Epithelial cell of proximal tubule (primary cell): Measurements from ENCODE around the gene GPR158. TPM values are rescaled to one million over a fixed set of nuclear protein-coding genes. Genes with fewer than 3 reads are reported as not detected.

Experiments
- DNase-seq: peaks from one replicate; pipeline ENCODE4 v3.0.0-alpha.2; 2011; ENCODE audit warnings: low read depth
- H3K4me3 ChIP-seq: 2 replicates; pipeline ENCODE4 v1.5.1; 2011; ENCODE audit warnings: low read depth, mild to moderate bottlenecking, low read length
- CTCF ChIP-seq: conservative IDR thresholded peaks from 2 replicates; pipeline ENCODE4 v1.5.1; 2012; ENCODE audit warnings: low read depth, mild to moderate bottlenecking, low read length
- total RNA-seq: library from RNA; depleted of rRNA; stranded (reverse); fragments of >200 nt; gene quantifications from 2 replicates; pipeline ENCODE4 v1.2.3, GENCODE V29; 2015

GPR158 gene
- total RNA-seq, 1 donor from 2014 or later = not detected

GRCh38 chr10:25231751-25232150, 57.0 kb downstream of the GPR158 start:
- DNase-seq = no peak
- H3K4me3 ChIP-seq = no peak overlapping the region
- no peak for TF ChIP-seq CTCF

GRCh38 chr10:25232204-25232603, 57.4 kb downstream of the GPR158 start:
- DNase-seq = no peak
- no peak overlapping the region for H3K4me3 ChIP-seq
- TF ChIP-seq CTCF = no peak

- TF ChIP-seq CTCF = no peak
- no peak overlapping the region for H3K4me3 ChIP-seq
- DNase-seq = no peak
Observed at GRCh38 chr10:25245165-25245564, 70.4 kb downstream of the GPR158 start.

GRCh38 chr10:25257646-25258045, 82.8 kb downstream of the GPR158 start:
- no peak overlapping the region for H3K4me3 ChIP-seq
- DNase-seq = no peak
- no peak for TF ChIP-seq CTCF

- no peak for TF ChIP-seq CTCF
- DNase-seq = no peak
- H3K4me3 ChIP-seq = no peak overlapping the region
Observed at GRCh38 chr10:25261110-25261509, 86.3 kb downstream of the GPR158 start.

- TF ChIP-seq CTCF = no peak
Observed at GRCh38 chr10:25261558-25261957, 86.8 kb downstream of the GPR158 start.

GRCh38 chr10:25263931-25264330, 89.1 kb downstream of the GPR158 start:
- no peak for DNase-seq
- no peak overlapping the region for H3K4me3 ChIP-seq
- no peak for TF ChIP-seq CTCF

More at GRCh38 chr10:25261558-25261957, 86.8 kb downstream of the GPR158 start:
- DNase-seq = no peak
- no peak overlapping the region for H3K4me3 ChIP-seq
